HFF-Myc (cell line): Measurements from ENCODE around the gene DFFA.
"Not testable (repeated sequence)": the region's sequence is repeated elsewhere in the genome, so short reads cannot be mapped to it uniquely, and the experiment has no call there.

Experiments
- DNase-seq: peaks from one replicate; pipeline ENCODE4 v3.0.0-alpha.2; 2011; ENCODE audit warnings: low read depth; ENCODE audit errors: extremely low read depth
- H3K4me3 ChIP-seq: replicated peaks from 2 replicates; pipeline ENCODE4 v1.5.1; 2011; ENCODE audit warnings: low read depth, mild to moderate bottlenecking, control low read depth, low read length
- CTCF ChIP-seq: IDR thresholded peaks from 2 replicates; pipeline ENCODE4 v1.5.1; 2012; ENCODE audit warnings: mild to moderate bottlenecking, low read depth, low read length, control low read depth; ENCODE audit errors: missing control alignments

The DFFA gene

GRCh38 chr1:10459184-10459583 lies 13.1 kb downstream of the DFFA start:
- no peak overlapping the region for H3K4me3 ChIP-seq
- DNase-seq: peak; percentile 63
- TF ChIP-seq CTCF: no peak

- TF ChIP-seq CTCF: no peak
- H3K4me3 ChIP-seq: no peak overlapping the region
- DNase-seq: no peak
Measured at GRCh38 chr1:10457875-10458274, 14.5 kb downstream of the DFFA start.

- DNase-seq, H3K4me3 ChIP-seq: not testable (repeated sequence)
Measured at GRCh38 chr1:10457462-10457861, 14.9 kb downstream of the DFFA start.

- H3K4me3 ChIP-seq: no peak overlapping the region
- no peak for DNase-seq
- no peak for TF ChIP-seq CTCF
Measured at GRCh38 chr1:10456661-10457060, 15.7 kb downstream of the DFFA start.

- no peak for TF ChIP-seq CTCF
- no peak overlapping the region for H3K4me3 ChIP-seq
- DNase-seq: no peak
Measured at GRCh38 chr1:10456048-10456447, 16.3 kb downstream of the DFFA start.

- no peak for TF ChIP-seq CTCF
- H3K4me3 ChIP-seq: peak overlapping the region; percentile 14
- no peak for DNase-seq
Measured at GRCh38 chr1:10451287-10451686, 21.0 kb downstream of the DFFA start.

GRCh38 chr1:10450836-10451235 lies 21.5 kb downstream of the DFFA start:
- no peak for TF ChIP-seq CTCF
- no peak overlapping the region; the same call in 1 of the 2 replicates for H3K4me3 ChIP-seq
- no peak for DNase-seq
